ENCODE results near the gene ZNF416. TPM values are rescaled to one million over a fixed set of nuclear protein-coding genes. Genes with fewer than 3 reads are reported as not detected.

ZNF416 gene
- total and polyA plus RNA-seq, 9 of the 15 experiments (the other 6 are each of a cell fraction or from before 2014, with no cell fraction given): 0.20 to 2.0 (median 1.1) TPM

DNA sequence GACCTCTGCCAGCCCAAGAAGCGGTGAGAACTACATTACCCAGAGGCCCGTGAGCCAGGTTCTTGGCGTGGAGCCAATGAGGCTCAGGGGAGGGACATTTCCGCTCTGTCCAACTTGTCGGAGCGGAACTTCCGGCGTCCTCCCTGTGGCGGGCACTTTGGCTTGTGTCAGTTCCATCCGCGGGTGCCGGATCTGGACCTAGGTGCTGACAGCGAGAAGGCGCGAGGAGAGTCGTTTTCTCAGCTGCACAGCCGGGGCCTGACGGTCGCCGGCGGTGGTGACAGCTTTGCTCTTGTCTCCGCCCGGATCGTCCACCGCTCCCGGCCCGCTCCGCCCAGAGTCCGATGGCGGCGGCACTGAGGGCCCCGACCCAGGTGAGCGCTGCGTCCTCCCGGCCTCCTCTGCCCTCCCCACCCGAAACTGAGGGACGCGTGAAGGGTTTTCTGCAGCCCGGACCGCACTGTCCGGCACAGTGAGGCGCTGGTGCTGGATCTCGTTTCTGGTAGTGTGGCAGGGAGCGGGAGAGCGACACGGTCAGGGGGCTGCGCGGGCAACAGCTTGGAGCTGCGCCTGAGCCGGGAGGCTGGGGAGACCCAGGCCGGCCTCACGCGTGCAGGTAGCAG is 21.2 kb upstream of the ZNF416 start, which contains the start of gene ZNF530 (continued):
- TF ChIP-seq, protein P1, sequence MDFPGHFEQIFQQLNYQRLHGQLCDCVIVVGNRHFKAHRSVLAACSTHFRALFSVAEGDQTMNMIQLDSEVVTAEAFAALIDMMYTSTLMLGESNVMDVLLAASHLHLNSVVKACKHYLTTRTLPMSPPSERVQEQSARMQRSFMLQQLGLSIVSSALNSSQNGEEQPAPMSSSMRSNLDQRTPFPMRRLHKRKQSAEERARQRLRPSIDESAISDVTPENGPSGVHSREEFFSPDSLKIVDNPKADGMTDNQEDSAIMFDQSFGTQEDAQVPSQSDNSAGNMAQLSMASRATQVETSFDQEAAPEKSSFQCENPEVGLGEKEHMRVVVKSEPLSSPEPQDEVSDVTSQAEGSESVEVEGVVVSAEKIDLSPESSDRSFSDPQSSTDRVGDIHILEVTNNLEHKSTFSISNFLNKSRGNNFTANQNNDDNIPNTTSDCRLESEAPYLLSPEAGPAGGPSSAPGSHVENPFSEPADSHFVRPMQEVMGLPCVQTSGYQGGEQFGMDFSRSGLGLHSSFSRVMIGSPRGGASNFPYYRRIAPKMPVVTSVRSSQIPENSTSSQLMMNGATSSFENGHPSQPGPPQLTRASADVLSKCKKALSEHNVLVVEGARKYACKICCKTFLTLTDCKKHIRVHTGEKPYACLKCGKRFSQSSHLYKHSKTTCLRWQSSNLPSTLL (IDR thresholded peaks at IDR 0.05): peak; percentile 63; the same call in 1 of the 2 replicates
- TF ChIP-seq NR2C1 (IDR thresholded peaks at IDR 0.05) (peak; percentile 48), NR2C1 (tag; IDR thresholded peaks at IDR 0.05) (peak; percentile 82), XRCC4 (IDR thresholded peaks at IDR 0.05; ENCODE audit: extremely low read depth, insufficient read depth, insufficient read length) (no peak), RAD21 (CRISPR knock-in tag; conservative IDR thresholded peaks at IDR 0.05 in 1 of 2, IDR thresholded peaks at IDR 0.05 in 1 of 2) (peak in 1 of 2 experiments; percentile 23; a peak in 2 of 4 replicates), ZNF766 (CRISPR knock-in tag; conservative IDR thresholded peaks at IDR 0.05) (no peak), RFX7 (CRISPR knock-in tag; IDR thresholded peaks at IDR 0.05) (no peak), ZC3H8 (IDR thresholded peaks at IDR 0.05) (no peak), FOXK2 (conservative IDR thresholded peaks at IDR 0.05 in 1 of 2, IDR thresholded peaks at IDR 0.05 in 1 of 2; ENCODE audit: low read depth in 2 of 2) (0 out of 4 replicates have a peak, but pooled peaks have one; percentile 14 to 25), EWSR1 (IDR thresholded peaks at IDR 0.05; ENCODE audit: borderline replicate concordance, low read depth, partially characterized antibody) (no peak), RBFOX2 (IDR thresholded peaks at IDR 0.05; ENCODE audit: low read depth, low read length) (peak; percentile 71)
- TF ChIP-seq, protein P2, sequence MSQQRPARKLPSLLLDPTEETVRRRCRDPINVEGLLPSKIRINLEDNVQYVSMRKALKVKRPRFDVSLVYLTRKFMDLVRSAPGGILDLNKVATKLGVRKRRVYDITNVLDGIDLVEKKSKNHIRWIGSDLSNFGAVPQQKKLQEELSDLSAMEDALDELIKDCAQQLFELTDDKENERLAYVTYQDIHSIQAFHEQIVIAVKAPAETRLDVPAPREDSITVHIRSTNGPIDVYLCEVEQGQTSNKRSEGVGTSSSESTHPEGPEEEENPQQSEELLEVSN (IDR thresholded peaks at IDR 0.05; ENCODE audit: borderline replicate concordance in 1 of 2, extremely low read depth in 1 of 2, insufficient read depth in 1 of 2, insufficient read length in 1 of 2, low read depth in 1 of 2, low read length in 1 of 2, poor library complexity in 1 of 2, severe bottlenecking in 1 of 2): peak in 1 of 2 experiments; percentile 52
- TF ChIP-seq, protein P3, sequence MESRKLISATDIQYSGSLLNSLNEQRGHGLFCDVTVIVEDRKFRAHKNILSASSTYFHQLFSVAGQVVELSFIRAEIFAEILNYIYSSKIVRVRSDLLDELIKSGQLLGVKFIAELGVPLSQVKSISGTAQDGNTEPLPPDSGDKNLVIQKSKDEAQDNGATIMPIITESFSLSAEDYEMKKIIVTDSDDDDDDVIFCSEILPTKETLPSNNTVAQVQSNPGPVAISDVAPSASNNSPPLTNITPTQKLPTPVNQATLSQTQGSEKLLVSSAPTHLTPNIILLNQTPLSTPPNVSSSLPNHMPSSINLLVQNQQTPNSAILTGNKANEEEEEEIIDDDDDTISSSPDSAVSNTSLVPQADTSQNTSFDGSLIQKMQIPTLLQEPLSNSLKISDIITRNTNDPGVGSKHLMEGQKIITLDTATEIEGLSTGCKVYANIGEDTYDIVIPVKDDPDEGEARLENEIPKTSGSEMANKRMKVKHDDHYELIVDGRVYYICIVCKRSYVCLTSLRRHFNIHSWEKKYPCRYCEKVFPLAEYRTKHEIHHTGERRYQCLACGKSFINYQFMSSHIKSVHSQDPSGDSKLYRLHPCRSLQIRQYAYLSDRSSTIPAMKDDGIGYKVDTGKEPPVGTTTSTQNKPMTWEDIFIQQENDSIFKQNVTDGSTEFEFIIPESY (CRISPR knock-in tag; IDR thresholded peaks at IDR 0.05): no peak
- TF ChIP-seq, protein P4, sequence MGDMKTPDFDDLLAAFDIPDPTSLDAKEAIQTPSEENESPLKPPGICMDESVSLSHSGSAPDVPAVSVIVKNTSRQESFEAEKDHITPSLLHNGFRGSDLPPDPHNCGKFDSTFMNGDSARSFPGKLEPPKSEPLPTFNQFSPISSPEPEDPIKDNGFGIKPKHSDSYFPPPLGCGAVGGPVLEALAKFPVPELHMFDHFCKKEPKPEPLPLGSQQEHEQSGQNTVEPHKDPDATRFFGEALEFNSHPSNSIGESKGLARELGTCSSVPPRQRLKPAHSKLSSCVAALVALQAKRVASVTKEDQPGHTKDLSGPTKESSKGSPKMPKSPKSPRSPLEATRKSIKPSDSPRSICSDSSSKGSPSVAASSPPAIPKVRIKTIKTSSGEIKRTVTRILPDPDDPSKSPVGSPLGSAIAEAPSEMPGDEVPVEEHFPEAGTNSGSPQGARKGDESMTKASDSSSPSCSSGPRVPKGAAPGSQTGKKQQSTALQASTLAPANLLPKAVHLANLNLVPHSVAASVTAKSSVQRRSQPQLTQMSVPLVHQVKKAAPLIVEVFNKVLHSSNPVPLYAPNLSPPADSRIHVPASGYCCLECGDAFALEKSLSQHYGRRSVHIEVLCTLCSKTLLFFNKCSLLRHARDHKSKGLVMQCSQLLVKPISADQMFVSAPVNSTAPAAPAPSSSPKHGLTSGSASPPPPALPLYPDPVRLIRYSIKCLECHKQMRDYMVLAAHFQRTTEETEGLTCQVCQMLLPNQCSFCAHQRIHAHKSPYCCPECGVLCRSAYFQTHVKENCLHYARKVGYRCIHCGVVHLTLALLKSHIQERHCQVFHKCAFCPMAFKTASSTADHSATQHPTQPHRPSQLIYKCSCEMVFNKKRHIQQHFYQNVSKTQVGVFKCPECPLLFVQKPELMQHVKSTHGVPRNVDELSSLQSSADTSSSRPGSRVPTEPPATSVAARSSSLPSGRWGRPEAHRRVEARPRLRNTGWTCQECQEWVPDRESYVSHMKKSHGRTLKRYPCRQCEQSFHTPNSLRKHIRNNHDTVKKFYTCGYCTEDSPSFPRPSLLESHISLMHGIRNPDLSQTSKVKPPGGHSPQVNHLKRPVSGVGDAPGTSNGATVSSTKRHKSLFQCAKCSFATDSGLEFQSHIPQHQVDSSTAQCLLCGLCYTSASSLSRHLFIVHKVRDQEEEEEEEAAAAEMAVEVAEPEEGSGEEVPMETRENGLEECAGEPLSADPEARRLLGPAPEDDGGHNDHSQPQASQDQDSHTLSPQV (IDR thresholded peaks at IDR 0.05): no peak
